ENCODE measurements around the gene CRCP.
"Not testable (repeated sequence)": the region's sequence is repeated elsewhere in the genome, so short reads cannot be mapped to it uniquely, and the experiment has no call there.

The CRCP gene

GRCh38 chr7:66083677-66084076 lies 31.0 kb upstream of the CRCP start:
- no peak for DNase-seq (ENCODE audit: low read depth, low spot score)
- peaks cover 6% of the 10 kb centered on the region; the same call in 1 of the 2 replicates for H3K36me3 ChIP-seq (ENCODE audit: control insufficient read depth, insufficient read depth, low read length)
- no CpG with 5 or more reads among the region's 2 CpGs for WGBS (ENCODE audit: insufficient coverage, insufficient read length)

DNA sequence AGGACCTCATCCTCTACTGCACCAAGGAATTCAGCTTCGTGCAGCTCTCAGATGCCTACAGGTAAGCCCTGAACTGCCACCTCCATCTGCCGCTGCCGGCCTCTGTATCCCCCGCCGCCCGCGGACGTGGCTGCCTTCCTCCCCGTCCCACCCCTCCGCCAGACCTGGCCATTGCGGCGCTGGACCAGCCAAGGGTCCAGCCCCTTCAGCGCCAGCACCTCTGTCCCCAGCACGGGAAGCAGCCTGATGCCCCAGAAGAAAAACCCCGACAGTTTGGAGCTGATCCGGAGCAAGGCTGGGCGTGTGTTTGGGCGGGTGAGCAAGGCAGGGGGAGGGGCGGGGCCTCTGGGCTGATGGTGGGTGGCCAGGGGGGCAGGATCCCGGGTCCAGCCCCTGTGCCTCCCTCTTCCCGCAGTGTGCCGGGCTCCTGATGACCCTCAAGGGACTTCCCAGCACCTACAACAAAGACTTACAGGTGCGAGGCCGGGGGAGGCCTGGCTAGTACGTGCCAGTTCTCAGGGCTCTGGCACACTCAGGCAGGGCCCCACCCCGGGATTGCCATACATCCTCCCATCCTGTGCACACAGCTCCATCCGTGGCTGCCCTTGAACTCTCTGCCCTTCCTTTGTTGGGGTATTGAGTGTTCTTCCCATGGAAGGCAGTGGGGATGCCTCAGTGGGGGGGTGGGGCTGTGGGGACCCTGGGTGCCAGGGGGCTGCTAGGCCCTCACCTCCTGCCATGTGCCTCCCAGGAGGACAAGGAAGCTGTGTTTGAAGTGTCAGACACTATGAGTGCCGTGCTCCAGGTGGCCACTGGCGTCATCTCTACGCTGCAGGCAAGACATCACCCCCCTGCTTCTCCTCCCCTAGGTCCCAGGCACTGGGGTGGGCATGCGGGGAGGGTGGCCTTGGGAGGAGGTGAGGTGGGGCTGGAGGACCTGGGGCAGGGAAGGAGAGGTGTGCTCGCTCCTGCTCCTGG lies 25.5 kb upstream of the CRCP start:
- Histone ChIP-seq H3K27ac (ENCODE audit: low read length) (no peak overlapping the region), H3K36me3 (ENCODE audit: control insufficient read depth, insufficient read depth, low read length) (peaks cover 6% of the 10 kb centered on the region; the same call in 1 of the 2 replicates)
- no CpG with 5 or more reads among the region's 32 CpGs for WGBS (ENCODE audit: insufficient coverage, insufficient read length)

More at GRCh38 chr7:66083677-66084076, 31.0 kb upstream of the CRCP start:
- H3K27me3 ChIP-seq (ENCODE audit: control insufficient read depth, insufficient read depth, low read length) = no peaks in the 10 kb centered on the region
- H3K9me3 ChIP-seq (ENCODE audit: control insufficient read depth, insufficient read depth, low read length) = no peaks in the 10 kb centered on the region
- no peak overlapping the region for H3K4me3 ChIP-seq (ENCODE audit: low read length)
- no peaks in the 10 kb centered on the region for H3K4me1 ChIP-seq (ENCODE audit: control insufficient read depth, insufficient read depth, low read length)
- no peak overlapping the region for H3K27ac ChIP-seq (ENCODE audit: low read length)

DNA sequence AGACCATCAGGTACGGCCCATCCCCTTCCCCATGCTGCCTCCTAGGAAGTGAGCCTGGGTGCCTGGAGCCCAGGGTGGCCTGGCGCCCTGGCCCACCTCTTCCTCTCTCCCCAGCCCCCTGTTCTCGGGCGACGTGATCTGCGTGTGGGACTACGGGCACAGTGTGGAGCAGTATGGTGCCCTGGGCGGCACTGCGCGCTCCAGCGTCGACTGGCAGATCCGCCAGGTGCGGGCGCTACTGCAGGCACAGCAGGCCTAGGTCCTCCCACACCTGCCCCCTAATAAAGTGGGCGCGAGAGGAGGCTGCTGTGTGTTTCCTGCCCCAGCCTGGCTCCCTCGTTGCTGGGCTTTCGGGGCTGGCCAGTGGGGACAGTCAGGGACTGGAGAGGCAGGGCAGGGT lies 22.0 kb upstream of the CRCP start:
- H3K9me3 ChIP-seq (ENCODE audit: control insufficient read depth, insufficient read depth, low read length) = no peaks in the 10 kb centered on the region
- no peaks in the 10 kb centered on the region; the same call in 1 of the 2 replicates for H3K4me1 ChIP-seq (ENCODE audit: control insufficient read depth, insufficient read depth, low read length)
- H3K4me3 ChIP-seq (ENCODE audit: low read length) = no peak overlapping the region
- no peak overlapping the region for H3K27ac ChIP-seq (ENCODE audit: low read length)
- H3K27me3 ChIP-seq (ENCODE audit: control insufficient read depth, insufficient read depth, low read length) = no peaks in the 10 kb centered on the region
- no CpG with 5 or more reads among the region's 19 CpGs for WGBS (ENCODE audit: insufficient coverage, insufficient read length)
- peaks cover 5% of the 10 kb centered on the region; the same call in 1 of the 2 replicates for H3K36me3 ChIP-seq (ENCODE audit: control insufficient read depth, insufficient read depth, low read length)
- no peak for DNase-seq (ENCODE audit: low read depth, low spot score)

More for the DNA sequence above, 25.5 kb upstream of the CRCP start:
- DNase-seq (ENCODE audit: low read depth, low spot score) = no peak
- H3K9me3 ChIP-seq (ENCODE audit: control insufficient read depth, insufficient read depth, low read length) = no peaks in the 10 kb centered on the region
- no peak overlapping the region for H3K4me3 ChIP-seq (ENCODE audit: low read length)
- H3K27me3 ChIP-seq (ENCODE audit: control insufficient read depth, insufficient read depth, low read length) = no peaks in the 10 kb centered on the region
- H3K4me1 ChIP-seq (ENCODE audit: control insufficient read depth, insufficient read depth, low read length) = no peaks in the 10 kb centered on the region; the same call in 1 of the 2 replicates

- no peak for DNase-seq (ENCODE audit: low read depth, low spot score)
- Histone ChIP-seq H3K27me3 (ENCODE audit: control insufficient read depth, insufficient read depth, low read length) (no peaks in the 10 kb centered on the region), H3K36me3 (ENCODE audit: control insufficient read depth, insufficient read depth, low read length) (peaks cover 5% of the 10 kb centered on the region; the same call in 1 of the 2 replicates), H3K4me3 (ENCODE audit: low read length) (no peak overlapping the region), H3K4me1 (ENCODE audit: control insufficient read depth, insufficient read depth, low read length) (no peaks in the 10 kb centered on the region), H3K9me3 (ENCODE audit: control insufficient read depth, insufficient read depth, low read length) (no peaks in the 10 kb centered on the region), H3K27ac (ENCODE audit: low read length) (no peak overlapping the region)
- no CpG with 5 or more reads among the region's 4 CpGs for WGBS (ENCODE audit: insufficient coverage, insufficient read length)
Measured at GRCh38 chr7:66095010-66095409, 19.6 kb upstream of the CRCP start.

GRCh38 chr7:66099232-66099550 lies 15.5 kb upstream of the CRCP start:
- H3K4me1 ChIP-seq (ENCODE audit: control insufficient read depth, insufficient read depth, low read length) = no peaks in the 10 kb centered on the region
- H3K4me3 ChIP-seq (ENCODE audit: low read length) = no peak overlapping the region
- no CpG with 5 or more reads among the region's 2 CpGs for WGBS (ENCODE audit: insufficient coverage, insufficient read length)
- no peaks in the 10 kb centered on the region for H3K27me3 ChIP-seq (ENCODE audit: control insufficient read depth, insufficient read depth, low read length)
- no peaks in the 10 kb centered on the region for H3K9me3 ChIP-seq (ENCODE audit: control insufficient read depth, insufficient read depth, low read length)
- no peak overlapping the region for H3K27ac ChIP-seq (ENCODE audit: low read length)
- H3K36me3 ChIP-seq (ENCODE audit: control insufficient read depth, insufficient read depth, low read length) = no peaks in the 10 kb centered on the region
- no peak for DNase-seq (ENCODE audit: low read depth, low spot score)

DNA sequence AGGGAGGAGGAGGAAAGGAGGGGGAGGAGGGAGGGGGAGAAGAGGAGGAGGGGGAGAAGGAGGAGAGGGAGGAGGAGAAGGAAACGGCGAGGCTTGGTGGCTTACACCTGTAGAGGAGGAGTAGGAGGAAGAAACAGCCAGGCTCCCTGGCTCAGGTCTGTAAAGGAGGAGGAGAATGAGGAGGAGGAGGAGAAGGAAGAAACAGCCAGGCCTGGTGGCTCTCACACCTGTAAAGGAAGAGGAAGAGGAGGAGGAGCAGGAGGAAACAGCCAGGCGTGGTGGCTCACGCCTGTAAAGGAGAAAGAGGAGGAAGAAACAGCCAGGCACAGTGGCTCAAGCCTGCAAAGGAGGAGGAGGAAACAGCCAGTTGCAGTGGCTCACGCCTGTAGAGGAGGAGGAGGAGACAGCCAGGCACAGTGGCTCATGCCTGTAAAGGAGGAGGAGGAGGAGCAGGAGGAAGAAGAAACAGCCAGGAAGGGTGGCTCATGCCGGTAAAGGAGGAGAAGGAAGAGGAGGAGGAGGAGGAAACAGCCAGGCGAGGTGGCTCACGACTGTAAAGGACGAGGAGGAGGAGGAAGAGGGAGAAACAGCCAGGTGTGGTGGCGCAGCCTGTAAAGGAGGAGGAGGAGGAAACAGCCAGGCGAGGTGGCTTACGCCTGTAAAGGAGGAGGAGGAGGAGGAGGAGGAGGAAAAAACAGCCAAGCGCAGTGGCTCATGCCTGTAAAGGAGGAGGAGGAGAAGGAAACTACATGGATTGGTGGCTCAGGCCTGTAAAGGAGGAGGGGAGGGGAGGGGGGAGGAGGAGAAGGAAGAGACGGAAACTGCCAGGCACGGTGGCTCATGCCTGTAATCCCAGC lies 14.9 kb upstream of the CRCP start:
- no peaks in the 10 kb centered on the region for H3K9me3 ChIP-seq (ENCODE audit: control insufficient read depth, insufficient read depth, low read length)
- no peak for DNase-seq (ENCODE audit: low read depth, low spot score)
- H3K27ac ChIP-seq (ENCODE audit: low read length) = no peak overlapping the region
- no peaks in the 10 kb centered on the region for H3K4me1 ChIP-seq (ENCODE audit: control insufficient read depth, insufficient read depth, low read length)
- no CpG with 5 or more reads among the region's 15 CpGs for WGBS (ENCODE audit: insufficient coverage, insufficient read length)
- no peaks in the 10 kb centered on the region for H3K36me3 ChIP-seq (ENCODE audit: control insufficient read depth, insufficient read depth, low read length)
- no peaks in the 10 kb centered on the region for H3K27me3 ChIP-seq (ENCODE audit: control insufficient read depth, insufficient read depth, low read length)
- H3K4me3 ChIP-seq (ENCODE audit: low read length) = no peak overlapping the region

GRCh38 chr7:66100408-66101050 lies 14.1 kb upstream of the CRCP start:
- H3K36me3 ChIP-seq (ENCODE audit: control insufficient read depth, insufficient read depth, low read length) = no peaks in the 10 kb centered on the region

GRCh38 chr7:66102168-66102567 lies 12.5 kb upstream of the CRCP start:
- not testable (repeated sequence) for H3K9me3 ChIP-seq (ENCODE audit: control insufficient read depth, insufficient read depth, low read length); DNase-seq (ENCODE audit: low read depth, low spot score); H3K27me3 ChIP-seq (ENCODE audit: control insufficient read depth, insufficient read depth, low read length); H3K4me3 ChIP-seq (ENCODE audit: low read length); H3K36me3 ChIP-seq (ENCODE audit: control insufficient read depth, insufficient read depth, low read length); H3K4me1 ChIP-seq (ENCODE audit: control insufficient read depth, insufficient read depth, low read length); H3K27ac ChIP-seq (ENCODE audit: low read length)
- no CpG with 5 or more reads among the region's 6 CpGs for WGBS (ENCODE audit: insufficient coverage, insufficient read length)

More at GRCh38 chr7:66100408-66101050, 14.1 kb upstream of the CRCP start:
- no CpG with 5 or more reads among the region's 12 CpGs for WGBS (ENCODE audit: insufficient coverage, insufficient read length)
- Histone ChIP-seq H3K9me3 (ENCODE audit: control insufficient read depth, insufficient read depth, low read length) (no peaks in the 10 kb centered on the region), H3K4me3 (ENCODE audit: low read length) (no peak overlapping the region), H3K27me3 (ENCODE audit: control insufficient read depth, insufficient read depth, low read length) (no peaks in the 10 kb centered on the region), H3K4me1 (ENCODE audit: control insufficient read depth, insufficient read depth, low read length) (no peaks in the 10 kb centered on the region), H3K27ac (ENCODE audit: low read length) (no peak overlapping the region)
- DNase-seq (ENCODE audit: low read depth, low spot score) = no peak

- H3K4me1 ChIP-seq (ENCODE audit: control insufficient read depth, insufficient read depth, low read length); DNase-seq (ENCODE audit: low read depth, low spot score); H3K4me3 ChIP-seq (ENCODE audit: low read length); H3K27ac ChIP-seq (ENCODE audit: low read length); H3K9me3 ChIP-seq (ENCODE audit: control insufficient read depth, insufficient read depth, low read length); H3K27me3 ChIP-seq (ENCODE audit: control insufficient read depth, insufficient read depth, low read length); H3K36me3 ChIP-seq (ENCODE audit: control insufficient read depth, insufficient read depth, low read length): not testable (repeated sequence)
- WGBS (ENCODE audit: insufficient coverage, insufficient read length) = no CpG with 5 or more reads among the region's 3 CpGs
Measured at GRCh38 chr7:66103994-66104393, 10.7 kb upstream of the CRCP start.

DNA sequence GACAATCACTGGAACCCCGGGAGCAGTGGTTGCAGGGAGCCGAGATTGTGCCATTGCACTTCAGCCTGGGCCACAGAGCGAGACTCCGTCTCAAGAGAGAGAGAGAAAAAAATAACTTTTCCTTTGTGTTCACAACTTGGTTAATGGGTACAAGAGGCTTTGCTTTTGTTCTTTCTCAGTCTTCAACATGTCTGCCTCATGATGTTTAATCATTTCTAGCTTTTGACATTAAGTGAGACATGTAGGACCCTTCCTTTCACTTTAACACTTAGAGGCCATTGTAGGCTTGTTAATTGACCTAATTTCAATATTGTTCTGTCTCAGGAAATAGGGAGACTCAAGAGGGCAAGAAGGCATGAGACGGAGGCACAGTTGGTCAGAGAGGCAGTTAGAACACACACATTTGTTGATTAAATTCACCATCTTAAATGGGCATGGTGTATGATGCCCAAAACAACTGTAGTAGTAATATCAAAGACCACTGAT lies 9.3 kb upstream of the CRCP start:
- no peak for DNase-seq (ENCODE audit: low read depth, low spot score)
- H3K9me3 ChIP-seq (ENCODE audit: control insufficient read depth, insufficient read depth, low read length) = no peaks in the 10 kb centered on the region
- no peaks in the 10 kb centered on the region for H3K4me1 ChIP-seq (ENCODE audit: control insufficient read depth, insufficient read depth, low read length)
- H3K27ac ChIP-seq (ENCODE audit: low read length) = no peak overlapping the region
- H3K36me3 ChIP-seq (ENCODE audit: control insufficient read depth, insufficient read depth, low read length) = no peaks in the 10 kb centered on the region
- no peak overlapping the region for H3K4me3 ChIP-seq (ENCODE audit: low read length)
- no peaks in the 10 kb centered on the region for H3K27me3 ChIP-seq (ENCODE audit: control insufficient read depth, insufficient read depth, low read length)
- no CpG with 5 or more reads among the region's 5 CpGs for WGBS (ENCODE audit: insufficient coverage, insufficient read length)

Data from iPS DF 6.9 (cell line).